HFFc6 (cell line): ENCODE data around the gene NANOGP8. TPM values are rescaled to one million over a fixed set of nuclear protein-coding genes. Genes with fewer than 3 reads are reported as not detected.
A peak's percentile ranks its signal among the peaks of the same experiment; 100 is the strongest.

ENCODE experiments used
- DNase-seq: peaks from one replicate; pipeline ENCODE4 v3.0.0-alpha.2; 2018
- H3K27ac Mint-ChIP-seq: 2 replicates; pipeline ENCODE4 v1.8.0; 2020; ENCODE audit warnings: mild to moderate bottlenecking, mixed read lengths
- H3K27me3 Mint-ChIP-seq: 2 replicates; pipeline ENCODE4 v1.8.0; 2021; ENCODE audit warnings: mild to moderate bottlenecking, moderate library complexity, mixed read lengths; ENCODE audit not compliant: insufficient read depth
- H3K36me3 Mint-ChIP-seq: 2 replicates; pipeline ENCODE4 v1.8.0; 2021; ENCODE audit warnings: low read depth, mixed read lengths
- H3K4me1 Mint-ChIP-seq: 2 replicates; pipeline ENCODE4 v1.8.0; 2020; ENCODE audit warnings: low read depth, mixed read lengths
- H3K4me3 Mint-ChIP-seq: 2 replicates; pipeline ENCODE4 v1.8.0; 2020; ENCODE audit warnings: mild to moderate bottlenecking, moderate library complexity, mixed read lengths
- H3K9me3 Mint-ChIP-seq: 2 replicates; pipeline ENCODE4 v1.8.0; 2020; ENCODE audit warnings: mild to moderate bottlenecking, mixed read lengths
- CTCF ChIP-seq: fragments of 200-600 bp; sonication (generic); IDR thresholded peaks from 2 replicates; pipeline ENCODE4 v1.5.0; 2021; ENCODE audit warnings: antibody characterized with exemption, mild to moderate bottlenecking
- total RNA-seq, 6 experiments: library from RNA; stranded (reverse); fragmentation: NEBNext Ultra II Directional; extraction: Animal tissue kit (Norgen Biotek cat#: 25700); gene quantifications; 2 replicates in 1 of 6; 3 replicates in 5 of 6; pipeline ENCODE4 v1.2.3, GENCODE V29; 2021

The NANOGP8 gene
- total RNA-seq, 6 experiments from 2014 or later, result not detected

DNA sequence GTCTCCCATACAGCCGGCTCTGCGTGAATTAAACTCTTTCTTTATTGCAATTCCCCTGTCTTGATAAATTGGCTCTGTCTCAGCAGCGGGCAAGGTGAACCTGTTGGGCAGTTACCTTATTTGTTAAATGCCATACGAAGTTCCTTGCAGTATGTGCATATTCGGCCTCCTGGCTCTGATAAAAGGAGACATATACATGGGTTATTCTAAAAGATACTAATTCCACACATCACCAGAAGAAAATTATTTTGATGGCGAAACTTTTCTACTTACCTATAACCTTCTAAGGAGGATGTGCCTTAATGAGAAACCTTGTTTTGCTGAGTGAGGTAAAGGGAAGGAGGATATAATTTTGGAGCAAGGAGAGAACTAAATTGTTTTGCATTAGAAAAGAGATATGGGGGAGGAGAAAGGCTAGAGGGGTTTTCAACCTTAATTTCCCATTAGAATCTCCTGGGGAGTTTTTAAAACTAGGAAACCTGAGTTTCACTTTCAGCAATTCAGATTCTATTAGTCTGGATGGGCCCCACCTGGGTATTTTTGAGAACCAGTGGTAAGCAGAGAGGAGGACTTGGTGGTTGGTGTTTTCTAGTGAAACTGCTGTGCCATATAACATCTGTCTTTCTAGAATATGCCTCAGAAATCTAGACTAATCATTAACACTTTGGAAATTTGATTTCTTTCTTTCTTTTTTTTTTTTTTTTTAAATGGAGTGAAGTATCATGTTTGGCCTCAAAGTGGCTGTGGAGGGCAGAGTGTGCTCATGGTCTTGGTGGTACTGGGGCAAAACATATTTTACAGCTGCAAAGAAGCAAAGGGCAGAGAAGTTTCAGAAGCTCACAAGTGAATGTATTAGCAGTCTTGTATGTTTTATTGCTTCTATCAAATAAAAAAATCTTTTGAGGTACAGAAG lies 23.0 kb downstream of the NANOGP8 start:
- no peak for TF ChIP-seq CTCF
- Mint-ChIP-seq H3K27me3 (peaks cover 3% of the 10 kb centered on the region; the same call in 1 of the 2 replicates), H3K27ac (no peak overlapping the region), H3K4me1 (peaks cover 27% of the 10 kb centered on the region), H3K36me3 (no peaks in the 10 kb centered on the region), H3K4me3 (no peak overlapping the region; the same call in 1 of the 2 replicates), H3K9me3 (no peaks in the 10 kb centered on the region)
- DNase-seq, result no peak

GRCh38 chr15:35061161-35061824 lies 23.8 kb downstream of the NANOGP8 start:
- Mint-ChIP-seq H3K4me3 (no peak overlapping the region; the same call in 1 of the 2 replicates), H3K4me1 (peaks cover 26% of the 10 kb centered on the region), H3K9me3 (no peaks in the 10 kb centered on the region), H3K36me3 (no peaks in the 10 kb centered on the region), H3K27ac (no peak overlapping the region), H3K27me3 (peaks cover 3% of the 10 kb centered on the region; the same call in 1 of the 2 replicates)
- TF ChIP-seq CTCF, result no peak
- DNase-seq, result no peak

- no peaks in the 10 kb centered on the region for H3K36me3 Mint-ChIP-seq
- no peak for TF ChIP-seq CTCF
- no peaks in the 10 kb centered on the region for H3K9me3 Mint-ChIP-seq
- H3K4me3 Mint-ChIP-seq, result no peak overlapping the region
- peaks cover 3% of the 10 kb centered on the region; the same call in 1 of the 2 replicates for H3K27me3 Mint-ChIP-seq
- no peak for DNase-seq
- no peak overlapping the region for H3K27ac Mint-ChIP-seq
- peaks cover 26% of the 10 kb centered on the region for H3K4me1 Mint-ChIP-seq
Measured at GRCh38 chr15:35060591-35060990, 24.5 kb downstream of the NANOGP8 start.

GRCh38 chr15:35058534-35059054 lies 26.5 kb downstream of the NANOGP8 start:
- Mint-ChIP-seq H3K27me3 (peaks cover 3% of the 10 kb centered on the region; the same call in 1 of the 2 replicates), H3K4me3 (peak overlapping the region; percentile 18; the same call in 1 of the 2 replicates), H3K4me1 (peaks cover 26% of the 10 kb centered on the region), H3K9me3 (no peaks in the 10 kb centered on the region), H3K27ac (no peak overlapping the region), H3K36me3 (no peaks in the 10 kb centered on the region)
- no peak for TF ChIP-seq CTCF
- no peak for DNase-seq

DNA sequence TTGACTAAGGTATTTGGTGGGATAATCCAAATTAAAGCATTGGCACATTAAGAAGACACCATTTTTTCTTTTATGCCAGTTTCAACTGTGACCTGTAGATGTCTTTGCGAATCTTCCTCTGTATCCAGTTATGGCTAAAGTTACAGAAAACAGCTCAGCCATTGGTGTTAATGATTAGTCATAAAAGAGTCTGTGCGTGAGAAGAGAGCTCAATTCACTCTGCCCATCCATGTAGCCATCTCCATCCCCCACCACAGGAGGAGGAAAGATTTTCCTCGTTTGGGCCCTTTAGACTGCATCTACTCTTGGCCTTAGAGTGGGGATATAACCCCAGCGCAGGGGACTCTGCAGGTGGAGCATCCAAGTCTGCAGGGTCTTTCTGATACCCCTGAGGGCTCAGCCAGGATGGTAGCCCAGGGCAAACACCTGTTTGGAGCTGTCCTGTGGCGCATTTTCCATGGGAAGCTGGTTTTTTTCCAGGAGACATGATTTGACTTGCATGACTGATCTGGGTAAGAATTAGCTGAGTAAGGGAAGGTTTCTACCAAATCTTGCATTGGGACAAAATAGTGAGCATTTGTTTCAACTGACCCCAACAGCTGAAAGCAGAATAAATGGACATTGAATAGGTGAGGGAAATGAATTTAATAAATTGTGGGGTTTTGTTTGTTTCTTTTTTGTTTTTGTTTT lies 29.5 kb downstream of the NANOGP8 start:
- peaks cover 3% of the 10 kb centered on the region; the same call in 1 of the 2 replicates for H3K4me1 Mint-ChIP-seq
- TF ChIP-seq CTCF, result no peak
- no peaks in the 10 kb centered on the region for H3K36me3 Mint-ChIP-seq
- DNase-seq, result no peak
- no peak overlapping the region for H3K27ac Mint-ChIP-seq
- H3K27me3 Mint-ChIP-seq, result no peaks in the 10 kb centered on the region; the same call in 1 of the 2 replicates
- H3K9me3 Mint-ChIP-seq, result no peaks in the 10 kb centered on the region
- no peak overlapping the region for H3K4me3 Mint-ChIP-seq
